GM12878 (cell line): ENCODE data around the gene ARHGAP45. TPM values are rescaled to one million over a fixed set of nuclear protein-coding genes. Genes with fewer than 3 reads are reported as not detected.

Experiments
- BRCA1 ChIP-seq: IDR thresholded peaks from 2 replicates; pipeline ENCODE4 v1.6.1; 2011; ENCODE audit warnings: low read depth, low read length, improper control_type of control experiment
- CBFB ChIP-seq: IDR thresholded peaks from 2 replicates; pipeline ENCODE4 v1.6.1; 2016; ENCODE audit warnings: antibody characterized with exemption, low read depth
- CHD4 ChIP-seq: fragments of 200-600 bp; sonication (generic); IDR thresholded peaks from 2 replicates; pipeline ENCODE4 v1.6.1; 2016; ENCODE audit warnings: mild to moderate bottlenecking
- CREM ChIP-seq: IDR thresholded peaks from 2 replicates; pipeline ENCODE4 v1.6.1; 2014; ENCODE audit warnings: antibody characterized with exemption, low read depth
- E2F4 ChIP-seq: IDR thresholded peaks from 2 replicates; pipeline ENCODE4 v1.6.1; 2012; ENCODE audit warnings: low read depth, low read length, improper control_type of control experiment
- EGR1 ChIP-seq, 2 experiments: IDR thresholded peaks; 1 replicate in 1 of 2; 2 replicates in 1 of 2; pipeline ENCODE4 v1.6.1; 2011 to 2012; ENCODE audit warnings: low read depth in 2 of 2, low read length in 2 of 2, borderline replicate concordance in 1 of 2, mild to moderate bottlenecking in 1 of 2, moderate library complexity in 1 of 2
- HCFC1 ChIP-seq: fragments of 150-350 bp; IDR thresholded peaks from 2 replicates; pipeline ENCODE4 v1.6.1; 2014; ENCODE audit warnings: low read length
- IRF5 ChIP-seq: fragments of 450-650 bp; IDR thresholded peaks from 2 replicates; pipeline ENCODE4 v1.6.1; 2017; ENCODE audit warnings: borderline replicate concordance
- KLF5 ChIP-seq: fragments of 450-650 bp; IDR thresholded peaks from 2 replicates; pipeline ENCODE4 v1.6.1; 2014; ENCODE audit warnings: mild to moderate bottlenecking; ENCODE audit not compliant: partially characterized antibody
- MEF2A ChIP-seq: IDR thresholded peaks from 2 replicates; pipeline ENCODE4 v1.6.1; 2011; ENCODE audit warnings: low read depth, mild to moderate bottlenecking, low read length, moderate library complexity; ENCODE audit not compliant: insufficient read depth
- MXI1 ChIP-seq: fragments of 150-350 bp; IDR thresholded peaks from 2 replicates; pipeline ENCODE4 v1.6.1; 2011; ENCODE audit warnings: low read depth, mild to moderate bottlenecking, inconsistent platforms, low read length, improper control_type of control experiment
- MYB ChIP-seq: fragments of 150-350 bp; IDR thresholded peaks from 2 replicates; pipeline ENCODE4 v1.6.1; 2014; ENCODE audit warnings: mild to moderate bottlenecking, low read depth, low read length, borderline replicate concordance
- MYC ChIP-seq: IDR thresholded peaks from 2 replicates; pipeline ENCODE4 v1.6.1; 2011; ENCODE audit warnings: mild to moderate bottlenecking, low read length, moderate library complexity, inconsistent platforms; ENCODE audit not compliant: insufficient read depth, insufficient replicate concordance, insufficient read length, severe bottlenecking
- NFYB ChIP-seq: IDR thresholded peaks from 2 replicates; pipeline ENCODE4 v1.6.1; 2011; ENCODE audit warnings: low read depth, mild to moderate bottlenecking, low read length, improper control_type of control experiment, moderate library complexity; ENCODE audit not compliant: insufficient read depth
- PBX3 ChIP-seq: IDR thresholded peaks from 2 replicates; pipeline ENCODE4 v1.6.1; 2011; ENCODE audit warnings: mild to moderate bottlenecking, low read depth, low read length, moderate library complexity; ENCODE audit not compliant: insufficient replicate concordance
- POLR2AphosphoS5 ChIP-seq: IDR thresholded peaks from 2 replicates; pipeline ENCODE4 v1.6.1; 2011; ENCODE audit warnings: mild to moderate bottlenecking, low read length, inconsistent platforms
- SMAD5 ChIP-seq: IDR thresholded peaks from 2 replicates; pipeline ENCODE4 v1.6.1; 2016; ENCODE audit warnings: antibody characterized with exemption, low read depth
- SP1 ChIP-seq: IDR thresholded peaks from one replicate; pipeline ENCODE4 v1.6.1; 2011; ENCODE audit warnings: low read depth, low read length
- SREBF1 ChIP-seq: IDR thresholded peaks from 2 replicates; pipeline ENCODE4 v1.6.1; 2012; ENCODE audit warnings: mild to moderate bottlenecking, low read length
- SUZ12 ChIP-seq: fragments of 200-600 bp; sonication (generic); IDR thresholded peaks from one replicate; pipeline ENCODE4 v1.6.1; 2018; ENCODE audit warnings: antibody characterized with exemption, mild to moderate bottlenecking; ENCODE audit not compliant: unreplicated experiment
- TARDBP ChIP-seq: IDR thresholded peaks from 2 replicates; pipeline ENCODE4 v1.6.1; 2016; ENCODE audit warnings: borderline replicate concordance
- ZNF622 ChIP-seq: fragments of 450-650 bp; IDR thresholded peaks from 2 replicates; pipeline ENCODE4 v1.6.1; 2017; ENCODE audit warnings: mild to moderate bottlenecking, inconsistent platforms
- polyA plus RNA-seq, 11 experiments: library from polyadenylated mRNA; depleted of rRNA in 4 of 11; unstranded in 6 of 11; stranded (reverse) in 5 of 11; fragments of >200 nt; fragmentation: Nextera tagmentation in 4 of 11; fragmentation: Illumina TruSeq in 1 of 11; extraction: Ambion mirVana in 4 of 11; extraction: Trizol in 1 of 11; gene quantifications; 1 replicate in 1 of 11; 2 replicates in 10 of 11; pipeline versions ENCODE4 v1.2.1 to v1.2.3, GENCODE V29; 2011 to 2016; ENCODE audit warnings: inconsistent platforms in 2 of 11, missing spikeins in 2 of 11, low read depth in 1 of 11
- total RNA-seq, 4 experiments: library from RNA; depleted of rRNA in 3 of 4; stranded (reverse); fragments of >200 nt in 3 of 4; fragmentation: Illumina TruSeq in 1 of 4; extraction: Trizol in 1 of 4; gene quantifications; 2 replicates each; pipeline versions ENCODE4 v1.2.1 to v1.2.3, GENCODE V29; 2013 to 2021
- TF ChIP-seq, protein P1 (sequence below): IDR thresholded peaks from 2 replicates; pipeline ENCODE4 v1.6.1; 2012; ENCODE audit warnings: low read depth, low read length, improper control_type of control experiment
- TF ChIP-seq, protein P2 (sequence below): fragments of 450-650 bp; IDR thresholded peaks from 2 replicates; pipeline ENCODE4 v1.6.1; 2014; ENCODE audit warnings: mild to moderate bottlenecking
- TF ChIP-seq, protein P3 (sequence below): fragments of 450-650 bp; IDR thresholded peaks from 2 replicates; pipeline ENCODE4 v1.6.1; 2016; ENCODE audit warnings: mild to moderate bottlenecking

Gene ARHGAP45
- total and polyA plus RNA-seq, 10 of the 15 experiments (the other 5 are each of a cell fraction or from before 2014, with no cell fraction given), result 1.4 to 151 (median 59.9) TPM

DNA sequence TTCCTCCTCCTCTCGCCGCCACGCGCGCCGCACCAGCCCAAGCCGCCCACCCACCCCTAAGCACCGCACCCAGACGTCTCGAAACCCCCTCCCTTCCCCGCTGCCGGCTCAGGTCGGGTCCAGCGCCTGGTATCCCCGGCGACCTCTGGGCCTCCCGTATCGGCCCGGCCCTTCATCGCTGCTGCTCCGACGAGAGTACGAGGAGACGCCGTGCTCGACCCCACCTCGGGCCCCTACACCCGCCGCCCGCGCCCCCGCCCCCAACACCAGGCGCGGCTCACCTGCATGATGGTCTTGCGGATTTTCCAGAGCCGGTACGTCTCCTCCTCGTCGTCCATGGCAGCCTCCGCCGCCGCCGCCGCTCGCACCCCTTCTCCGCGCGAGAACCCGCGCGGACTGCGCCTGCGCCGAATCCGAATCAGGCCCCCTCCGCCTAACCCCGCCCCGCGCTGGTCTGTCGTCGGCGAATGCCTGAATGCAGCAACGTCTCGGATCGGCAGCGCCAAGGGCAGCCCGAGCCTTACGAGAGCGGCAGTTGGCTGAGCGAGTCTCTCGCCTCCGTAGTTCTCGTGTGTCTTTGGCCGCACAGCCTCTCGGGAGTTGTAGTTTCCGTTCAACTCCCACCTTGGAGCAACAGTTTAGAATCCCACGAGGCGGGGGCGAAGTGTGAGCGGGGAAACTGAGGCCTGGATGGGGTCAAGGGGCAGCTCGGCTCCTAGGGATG lies 28.2 kb downstream of the ARHGAP45 start, which contains the start of gene POLR2E (continued):
- TF ChIP-seq E2F4, result peak; percentile 27; the same call in 1 of the 2 replicates
- TF ChIP-seq MYC, result peak; percentile 98
- TF ChIP-seq CBFB, result peak; percentile 92
- peak; percentile 99 for TF ChIP-seq MYB
- no peak for TF ChIP-seq ZNF622
- TF ChIP-seq BRCA1, result peak; percentile 85
- TF ChIP-seq HCFC1, result peak; percentile 97
- TF ChIP-seq SMAD5, result peak; percentile 55; the same call in 1 of the 2 replicates
- TF ChIP-seq CHD4, result no peak
- peak; percentile 73 for TF ChIP-seq KLF5
- TF ChIP-seq, protein P1, sequence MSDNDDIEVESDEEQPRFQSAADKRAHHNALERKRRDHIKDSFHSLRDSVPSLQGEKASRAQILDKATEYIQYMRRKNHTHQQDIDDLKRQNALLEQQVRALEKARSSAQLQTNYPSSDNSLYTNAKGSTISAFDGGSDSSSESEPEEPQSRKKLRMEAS, result peak; percentile 98
- TF ChIP-seq PBX3, result peak; percentile 63
- peak; percentile 99 for TF ChIP-seq IRF5
- TF ChIP-seq MXI1, result peak; percentile 69; the same call in 1 of the 2 replicates
- peak; percentile 47; the same call in 1 of the 2 replicates for TF ChIP-seq TARDBP
- TF ChIP-seq, protein P2, sequence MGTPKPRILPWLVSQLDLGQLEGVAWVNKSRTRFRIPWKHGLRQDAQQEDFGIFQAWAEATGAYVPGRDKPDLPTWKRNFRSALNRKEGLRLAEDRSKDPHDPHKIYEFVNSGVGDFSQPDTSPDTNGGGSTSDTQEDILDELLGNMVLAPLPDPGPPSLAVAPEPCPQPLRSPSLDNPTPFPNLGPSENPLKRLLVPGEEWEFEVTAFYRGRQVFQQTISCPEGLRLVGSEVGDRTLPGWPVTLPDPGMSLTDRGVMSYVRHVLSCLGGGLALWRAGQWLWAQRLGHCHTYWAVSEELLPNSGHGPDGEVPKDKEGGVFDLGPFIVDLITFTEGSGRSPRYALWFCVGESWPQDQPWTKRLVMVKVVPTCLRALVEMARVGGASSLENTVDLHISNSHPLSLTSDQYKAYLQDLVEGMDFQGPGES, result peak; percentile 65; the same call in 1 of the 2 replicates
- peak; percentile 52; the same call in 1 of the 2 replicates for TF ChIP-seq POLR2AphosphoS5
- peak; percentile 67 for TF ChIP-seq SP1
- peak; percentile 46; the same call in 1 of the 2 replicates for TF ChIP-seq MEF2A
- TF ChIP-seq, protein P3, sequence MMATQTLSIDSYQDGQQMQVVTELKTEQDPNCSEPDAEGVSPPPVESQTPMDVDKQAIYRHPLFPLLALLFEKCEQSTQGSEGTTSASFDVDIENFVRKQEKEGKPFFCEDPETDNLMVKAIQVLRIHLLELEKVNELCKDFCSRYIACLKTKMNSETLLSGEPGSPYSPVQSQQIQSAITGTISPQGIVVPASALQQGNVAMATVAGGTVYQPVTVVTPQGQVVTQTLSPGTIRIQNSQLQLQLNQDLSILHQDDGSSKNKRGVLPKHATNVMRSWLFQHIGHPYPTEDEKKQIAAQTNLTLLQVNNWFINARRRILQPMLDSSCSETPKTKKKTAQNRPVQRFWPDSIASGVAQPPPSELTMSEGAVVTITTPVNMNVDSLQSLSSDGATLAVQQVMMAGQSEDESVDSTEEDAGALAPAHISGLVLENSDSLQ, result peak; percentile 85
- no peak for TF ChIP-seq SUZ12
- peak in 1 of 2 experiments; percentile 47; a peak in 1 of 3 replicates for TF ChIP-seq EGR1 (IDR thresholded peaks at IDR 0.05; ENCODE audit: borderline replicate concordance in 1 of 2, low read depth in 2 of 2, low read length in 2 of 2)
- peak; percentile 80 for TF ChIP-seq SREBF1
- TF ChIP-seq CREM, result peak; percentile 89
- peak; percentile 13; the same call in 1 of the 2 replicates for TF ChIP-seq NFYB
